Panc1 (cell line): ENCODE results near the gene PLA2G2C. TPM values are rescaled to one million over a fixed set of nuclear protein-coding genes. Genes with fewer than 3 reads are reported as not detected.

Experiments
- ATAC-seq: fragments of 200-7000 bp; cut with Tn5 transposase; 2 replicates; pipeline ENCODE4 v1.9.1; 2020; ENCODE audit warnings: mild to moderate bottlenecking, moderate library complexity
- BruUV-seq: library from RNA; stranded (reverse); fragments of 400-500 nt; replicated peaks from 2 replicates; lab custom pipeline; 2021; lab: Mats Ljungman, UMichigan
- CTCF ChIA-PET: fragments of 300-600 bp; sonication (Branson Sonifier 250); formaldehyde crosslinking; loops from one replicate; lab custom pipeline; 2022; ENCODE audit warnings: antibody characterized with exemption; lab: Charles Lee
- POLR2A ChIA-PET: fragments of 300-600 bp; sonication (Branson Sonifier 250); formaldehyde crosslinking; loops from one replicate; lab custom pipeline; 2022; ENCODE audit warnings: antibody characterized with exemption; lab: Charles Lee
- DNase-seq: peaks from one replicate; pipeline ENCODE4 v3.0.0-alpha.2; 2010; ENCODE audit warnings: low read depth, low spot score
- H3K27ac ChIP-seq: 2 replicates; pipeline ENCODE4 v1.5.1; 2011; ENCODE audit warnings: mild to moderate bottlenecking, low read length, inconsistent platforms
- H3K27me3 ChIP-seq: fragments of 200-500 bp; sonication (Bioruptor generic); 2 replicates; pipeline ENCODE4 v1.6.0; 2014; ENCODE audit warnings: low read length, inconsistent platforms; ENCODE audit not compliant: control insufficient read depth, insufficient read depth
- H3K36me3 ChIP-seq: fragments of 200-500 bp; sonication (Bioruptor generic); 2 replicates; pipeline ENCODE4 v1.5.1; 2014; ENCODE audit warnings: inconsistent platforms, mild to moderate bottlenecking, low read length, moderate library complexity; ENCODE audit not compliant: control insufficient read depth, insufficient read depth
- H3K4me1 ChIP-seq: 2 replicates; pipeline ENCODE4 v1.5.1; 2011; ENCODE audit warnings: inconsistent platforms, mild to moderate bottlenecking, low read length, moderate library complexity; ENCODE audit not compliant: control insufficient read depth, insufficient read depth
- H3K4me3 ChIP-seq, 2 experiments: 2 replicates each; pipeline ENCODE4 v1.5.1; 2011 to 2012; ENCODE audit warnings: low read depth in 2 of 2, low read length in 2 of 2, mild to moderate bottlenecking in 2 of 2, inconsistent platforms in 1 of 2, moderate library complexity in 1 of 2
- H3K9me3 ChIP-seq: fragments of 200-500 bp; sonication (Bioruptor generic); 2 replicates; pipeline ENCODE4 v1.5.1; 2014; ENCODE audit warnings: low read depth, mild to moderate bottlenecking, inconsistent platforms, low read length, moderate library complexity; ENCODE audit not compliant: control insufficient read depth, insufficient read depth
- POLR2AphosphoS5 ChIP-seq: IDR thresholded peaks from 2 replicates; pipeline ENCODE4 v1.6.1; 2012; ENCODE audit warnings: mild to moderate bottlenecking, low read depth, low read length, moderate library complexity
- SIN3A ChIP-seq: IDR thresholded peaks from 2 replicates; pipeline ENCODE4 v1.6.1; 2012; ENCODE audit warnings: low read depth, mild to moderate bottlenecking, low read length, moderate library complexity, borderline replicate concordance; ENCODE audit not compliant: insufficient read depth
- TCF7L2 ChIP-seq: IDR thresholded peaks from 2 replicates; pipeline ENCODE4 v1.6.1; 2011; ENCODE audit warnings: mild to moderate bottlenecking, low read depth, low read length, inconsistent platforms
- in situ Hi-C: cut with HindIII; loops from 2 replicates; pipeline ENCODE4 v1.10.0; 2016; ENCODE audit warnings: low sequenced_read_pairs, low pct_unique_long_range_greater_than_20kb
- intact Hi-C: fragments of 100-400 bp; cut with micrococcal nuclease; formaldehyde crosslinking; loops from one replicate; pipeline ENCODE4 v1.10.0; 2022; ENCODE audit not compliant: unreplicated experiment
- total RNA-seq: library from RNA; stranded (reverse); gene quantifications from one replicate; pipeline ENCODE4 v1.2.1, GENCODE V29; 2021; ENCODE audit not compliant: unreplicated experiment
- TF ChIP-seq, protein P1 (sequence below): fragments of 450-650 bp; IDR thresholded peaks from 2 replicates; pipeline ENCODE4 v1.5.1; 2017; ENCODE audit warnings: mild to moderate bottlenecking
- TF ChIP-seq, protein P2 (sequence below), 2 experiments: IDR thresholded peaks; 2 replicates each; pipeline ENCODE4 v1.6.1; 2011 to 2012; ENCODE audit warnings: low read depth in 2 of 2, control low read depth in 1 of 2, low read length in 1 of 2, mild to moderate bottlenecking in 1 of 2, moderate library complexity in 1 of 2; ENCODE audit not compliant: insufficient read depth in 1 of 2

The PLA2G2C gene
- total RNA-seq, 1 experiment from 2014 or later = not detected

DNA sequence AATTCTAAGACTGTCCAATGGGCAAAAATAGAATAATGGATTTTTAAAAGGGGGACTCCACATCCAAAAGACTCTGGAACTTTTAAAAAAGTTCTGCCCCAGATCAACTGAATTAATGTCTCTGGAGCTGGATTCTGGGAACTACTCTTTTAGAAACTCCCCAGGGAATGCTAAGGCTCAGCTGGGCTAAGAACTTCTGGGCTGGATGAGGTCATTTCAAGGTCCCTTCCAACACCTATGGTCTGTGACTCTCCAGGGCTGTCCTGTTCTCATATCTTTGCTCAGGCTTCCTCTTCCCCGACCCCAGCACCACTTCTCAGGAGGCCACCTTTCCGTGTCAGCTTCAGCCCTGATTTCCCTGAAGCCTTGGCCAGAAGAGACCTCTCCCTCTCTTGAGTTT is 13.5 kb upstream of the PLA2G2C start:
- DNase-seq = no peak
- Histone ChIP-seq H3K9me3 (no peaks in the 10 kb centered on the region), H3K36me3 (no peaks in the 10 kb centered on the region), H3K4me3 (no peak overlapping the region), H3K27ac (no peak overlapping the region), H3K4me1 (no peaks in the 10 kb centered on the region), H3K27me3 (peaks cover 13% of the 10 kb centered on the region)
- in situ Hi-C loops (no loop called here), intact Hi-C loops (loop anchor here (5.0 kb wide), 1 partner anchor 283 kb away; no protein-coding TSS in a partner anchor)
- BruUV-seq = no TSS peak
- no peak for ATAC-seq
- TF ChIP-seq, protein P1, sequence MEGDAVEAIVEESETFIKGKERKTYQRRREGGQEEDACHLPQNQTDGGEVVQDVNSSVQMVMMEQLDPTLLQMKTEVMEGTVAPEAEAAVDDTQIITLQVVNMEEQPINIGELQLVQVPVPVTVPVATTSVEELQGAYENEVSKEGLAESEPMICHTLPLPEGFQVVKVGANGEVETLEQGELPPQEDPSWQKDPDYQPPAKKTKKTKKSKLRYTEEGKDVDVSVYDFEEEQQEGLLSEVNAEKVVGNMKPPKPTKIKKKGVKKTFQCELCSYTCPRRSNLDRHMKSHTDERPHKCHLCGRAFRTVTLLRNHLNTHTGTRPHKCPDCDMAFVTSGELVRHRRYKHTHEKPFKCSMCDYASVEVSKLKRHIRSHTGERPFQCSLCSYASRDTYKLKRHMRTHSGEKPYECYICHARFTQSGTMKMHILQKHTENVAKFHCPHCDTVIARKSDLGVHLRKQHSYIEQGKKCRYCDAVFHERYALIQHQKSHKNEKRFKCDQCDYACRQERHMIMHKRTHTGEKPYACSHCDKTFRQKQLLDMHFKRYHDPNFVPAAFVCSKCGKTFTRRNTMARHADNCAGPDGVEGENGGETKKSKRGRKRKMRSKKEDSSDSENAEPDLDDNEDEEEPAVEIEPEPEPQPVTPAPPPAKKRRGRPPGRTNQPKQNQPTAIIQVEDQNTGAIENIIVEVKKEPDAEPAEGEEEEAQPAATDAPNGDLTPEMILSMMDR = no peak
- TF ChIP-seq SIN3A = no peak
- no peak for TF ChIP-seq POLR2AphosphoS5
- no peak for TF ChIP-seq TCF7L2
- TF ChIP-seq, protein P2, sequence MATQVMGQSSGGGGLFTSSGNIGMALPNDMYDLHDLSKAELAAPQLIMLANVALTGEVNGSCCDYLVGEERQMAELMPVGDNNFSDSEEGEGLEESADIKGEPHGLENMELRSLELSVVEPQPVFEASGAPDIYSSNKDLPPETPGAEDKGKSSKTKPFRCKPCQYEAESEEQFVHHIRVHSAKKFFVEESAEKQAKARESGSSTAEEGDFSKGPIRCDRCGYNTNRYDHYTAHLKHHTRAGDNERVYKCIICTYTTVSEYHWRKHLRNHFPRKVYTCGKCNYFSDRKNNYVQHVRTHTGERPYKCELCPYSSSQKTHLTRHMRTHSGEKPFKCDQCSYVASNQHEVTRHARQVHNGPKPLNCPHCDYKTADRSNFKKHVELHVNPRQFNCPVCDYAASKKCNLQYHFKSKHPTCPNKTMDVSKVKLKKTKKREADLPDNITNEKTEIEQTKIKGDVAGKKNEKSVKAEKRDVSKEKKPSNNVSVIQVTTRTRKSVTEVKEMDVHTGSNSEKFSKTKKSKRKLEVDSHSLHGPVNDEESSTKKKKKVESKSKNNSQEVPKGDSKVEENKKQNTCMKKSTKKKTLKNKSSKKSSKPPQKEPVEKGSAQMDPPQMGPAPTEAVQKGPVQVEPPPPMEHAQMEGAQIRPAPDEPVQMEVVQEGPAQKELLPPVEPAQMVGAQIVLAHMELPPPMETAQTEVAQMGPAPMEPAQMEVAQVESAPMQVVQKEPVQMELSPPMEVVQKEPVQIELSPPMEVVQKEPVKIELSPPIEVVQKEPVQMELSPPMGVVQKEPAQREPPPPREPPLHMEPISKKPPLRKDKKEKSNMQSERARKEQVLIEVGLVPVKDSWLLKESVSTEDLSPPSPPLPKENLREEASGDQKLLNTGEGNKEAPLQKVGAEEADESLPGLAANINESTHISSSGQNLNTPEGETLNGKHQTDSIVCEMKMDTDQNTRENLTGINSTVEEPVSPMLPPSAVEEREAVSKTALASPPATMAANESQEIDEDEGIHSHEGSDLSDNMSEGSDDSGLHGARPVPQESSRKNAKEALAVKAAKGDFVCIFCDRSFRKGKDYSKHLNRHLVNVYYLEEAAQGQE (IDR thresholded peaks at IDR 0.05; ENCODE audit: insufficient read depth in 1 of 2, low read depth in 2 of 2, low read length in 1 of 2) = no peak
- POLR2A ChIA-PET = no interaction called here
- CTCF ChIA-PET = no interaction called here

- CTCF ChIA-PET = no interaction called here
- Histone ChIP-seq H3K36me3 (no peaks in the 10 kb centered on the region), H3K4me3 (no peak overlapping the region), H3K9me3 (no peaks in the 10 kb centered on the region), H3K4me1 (no peaks in the 10 kb centered on the region), H3K27me3 (peaks cover 13% of the 10 kb centered on the region), H3K27ac (no peak overlapping the region)
- ATAC-seq (no peak), DNase-seq (no peak)
- intact Hi-C loops (loop anchor here (5.0 kb wide), 1 partner anchor 282 kb away; no protein-coding TSS in a partner anchor), in situ Hi-C loops (no loop called here)
- no peak for TF ChIP-seq POLR2AphosphoS5
- no peak for TF ChIP-seq SIN3A
- no peak for TF ChIP-seq TCF7L2
- TF ChIP-seq, protein P2 (IDR thresholded peaks at IDR 0.05; ENCODE audit: insufficient read depth in 1 of 2, low read depth in 2 of 2, low read length in 1 of 2) = no peak
- TF ChIP-seq, protein P1 = no peak
- POLR2A ChIA-PET = no interaction called here
- no TSS peak for BruUV-seq
Measured at GRCh38 chr1:20199403-20199802, 13.1 kb upstream of the PLA2G2C start.
